Right lobe of liver (tissue), 4 donors: ENCODE results near the gene JAG1.

Experiments
- CTCF ChIP-seq, 4 donors: fragments of 200-600 bp in 3 of 4; fragments of 450-650 bp in 1 of 4; IDR thresholded peaks; one replicate each; pipeline versions ENCODE4 v1.5.1 to v1.8.0; 2016 to 2022; ENCODE audit warnings: antibody characterized with exemption in 4 of 4, mild to moderate bottlenecking in 2 of 4
- POLR2A ChIP-seq: fragments of 450-650 bp; IDR thresholded peaks from one replicate; pipeline ENCODE4 v1.6.1; 2017; ENCODE audit warnings: antibody characterized with exemption, mild to moderate bottlenecking
- donor health status: DM: no; HTN: no; CAD: no.
- donor health status: DM: no; HTN: no; CAD: no.
- donor health status: DM: no; HTN: yes; CAD: no.

DNA sequence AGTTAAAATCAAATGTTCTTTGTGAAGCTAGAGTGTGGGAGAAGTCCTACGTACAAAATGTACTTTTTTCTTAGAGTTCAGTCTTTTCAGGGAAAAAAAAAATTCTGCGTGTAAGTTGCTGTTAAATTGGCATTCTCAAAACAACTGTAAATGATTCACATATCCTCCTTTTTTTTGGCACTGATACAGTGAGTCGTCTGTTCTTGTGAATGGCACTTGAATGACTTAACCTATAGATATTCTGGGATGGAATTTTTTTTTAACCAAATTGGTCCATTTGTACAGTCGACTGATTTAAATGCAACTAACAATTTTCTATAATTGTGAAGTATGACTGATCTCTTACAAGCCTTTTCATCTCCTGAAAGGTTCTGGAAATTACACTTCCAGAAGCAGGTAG, 5.5 kb upstream of the JAG1 start:
- TF ChIP-seq POLR2A, result no peak
- no peak for TF ChIP-seq CTCF (IDR thresholded peaks at IDR 0.05)
